Trophoblast cell (in vitro differentiated cells and primary cell): ENCODE measurements around the gene CFAP221.

Experiments used
- DNase-seq, 2 donors: peaks; one replicate each; pipeline ENCODE4 v3.0.0-alpha.2; 2016
- H2AFZ ChIP-seq: 2 replicates; pipeline ENCODE4 v1.6.1; 2013; ENCODE audit warnings: low read length, moderate library complexity, mild to moderate bottlenecking; ENCODE audit not compliant: insufficient read depth, poor library complexity
- H2AK5ac ChIP-seq: 2 replicates; pipeline ENCODE4 v1.6.1; 2013; ENCODE audit warnings: mild to moderate bottlenecking, low read length
- H2BK120ac ChIP-seq: 2 replicates; pipeline ENCODE4 v1.6.1; 2013; ENCODE audit warnings: low read length, mild to moderate bottlenecking, moderate library complexity; ENCODE audit not compliant: insufficient read depth, poor library complexity
- H2BK12ac ChIP-seq: 2 replicates; pipeline ENCODE4 v1.6.1; 2013; ENCODE audit warnings: mild to moderate bottlenecking, low read length, moderate library complexity
- H2BK5ac ChIP-seq: 2 replicates; pipeline ENCODE4 v1.6.1; 2013; ENCODE audit warnings: low read length, low read depth, moderate library complexity, mild to moderate bottlenecking; ENCODE audit not compliant: poor library complexity
- H3K14ac ChIP-seq: 2 replicates; pipeline ENCODE4 v1.6.1; 2013; ENCODE audit warnings: mild to moderate bottlenecking, low read length
- H3K18ac ChIP-seq: 2 replicates; pipeline ENCODE4 v1.6.1; 2013; ENCODE audit warnings: mild to moderate bottlenecking, low read length
- H3K23ac ChIP-seq: 2 replicates; pipeline ENCODE4 v1.6.1; 2013; ENCODE audit warnings: low read length
- H3K27ac ChIP-seq: 2 replicates; pipeline ENCODE4 v1.5.1; 2013; ENCODE audit warnings: low read depth, mild to moderate bottlenecking, inconsistent platforms, low read length, moderate library complexity
- H3K27me3 ChIP-seq: 2 replicates; pipeline ENCODE4 v1.6.1; 2013; ENCODE audit warnings: inconsistent platforms, mild to moderate bottlenecking, low read length, moderate library complexity; ENCODE audit not compliant: insufficient read depth
- H3K36me3 ChIP-seq, 2 experiments: 1 replicate in 1 of 2; 2 replicates in 1 of 2; pipeline ENCODE4 v1.6.1; 2013; ENCODE audit warnings: low read length in 2 of 2, mild to moderate bottlenecking in 2 of 2, moderate library complexity in 1 of 2; ENCODE audit not compliant: insufficient read depth in 2 of 2, control insufficient read depth in 1 of 2
- H3K4ac ChIP-seq: 2 replicates; pipeline ENCODE4 v1.6.1; 2013; ENCODE audit warnings: low read depth, mild to moderate bottlenecking, low read length, moderate library complexity
- H3K4me1 ChIP-seq, 2 experiments: 1 replicate in 1 of 2; 2 replicates in 1 of 2; pipeline ENCODE4 v1.6.1; 2013; ENCODE audit warnings: low read length in 2 of 2, mild to moderate bottlenecking in 2 of 2, moderate library complexity in 1 of 2; ENCODE audit not compliant: insufficient read depth in 2 of 2, control insufficient read depth in 1 of 2
- H3K4me2 ChIP-seq: 2 replicates; pipeline ENCODE4 v1.6.1; 2013; ENCODE audit warnings: inconsistent platforms, mild to moderate bottlenecking, low read length, moderate library complexity
- H3K4me3 ChIP-seq: 2 replicates; pipeline ENCODE4 v1.5.1; 2013; ENCODE audit warnings: mild to moderate bottlenecking, low read depth, low read length, inconsistent platforms
- H3K79me1 ChIP-seq: one replicate; pipeline ENCODE4 v1.6.1; 2013; ENCODE audit warnings: low read length
- H3K79me2 ChIP-seq: 2 replicates; pipeline ENCODE4 v1.6.1; 2013; ENCODE audit warnings: low read length, mild to moderate bottlenecking; ENCODE audit not compliant: control insufficient read depth, insufficient read depth, poor library complexity
- H3K9ac ChIP-seq: 2 replicates; pipeline ENCODE4 v1.6.1; 2013; ENCODE audit warnings: mild to moderate bottlenecking, low read length
- H3K9me3 ChIP-seq: 2 replicates; pipeline ENCODE4 v1.6.1; 2013; ENCODE audit warnings: low read depth, mild to moderate bottlenecking, control low read depth, inconsistent platforms, low read length; ENCODE audit not compliant: insufficient read depth
- H4K12ac ChIP-seq: 2 replicates; pipeline ENCODE4 v1.6.1; 2013; ENCODE audit warnings: low read depth, mild to moderate bottlenecking, low read length, moderate library complexity
- H4K8ac ChIP-seq: 2 replicates; pipeline ENCODE4 v1.6.1; 2013; ENCODE audit warnings: low read depth, mild to moderate bottlenecking, low read length, moderate library complexity
- H4K91ac ChIP-seq: one replicate; pipeline ENCODE4 v1.6.1; 2013; ENCODE audit warnings: low read depth, mild to moderate bottlenecking, low read length, moderate library complexity
- WGBS: extraction: QIAGEN DNeasy Blood & Tissue Kit; methylation state at CpG from one replicate; pipeline ENCODE4 v1.1.7; 2013; ENCODE audit warnings: missing lambda C conversion rate; ENCODE audit not compliant: insufficient read length, insufficient coverage; ENCODE audit errors: extremely low coverage; 5-methylcytosine and 5-hydroxymethylcytosine counted together

The CFAP221 gene

GRCh38 chr2:119629323-119629825 lies 85.1 kb downstream of the CFAP221 start:
- no peak overlapping the region for H2AK5ac ChIP-seq
- no peak overlapping the region for H3K23ac ChIP-seq
- no peak overlapping the region for H2BK120ac ChIP-seq
- no peaks in the 10 kb centered on the region for H3K9me3 ChIP-seq
- H3K4me3 ChIP-seq: no peak overlapping the region
- no peak overlapping the region for H3K4ac ChIP-seq
- no peak overlapping the region for H3K18ac ChIP-seq
- H4K91ac ChIP-seq: no peak overlapping the region
- H2BK12ac ChIP-seq: no peak overlapping the region
- no peaks in the 10 kb centered on the region for H3K79me1 ChIP-seq
- no peak overlapping the region for H3K14ac ChIP-seq
- H3K4me2 ChIP-seq: no peak overlapping the region
- H4K12ac ChIP-seq: no peak overlapping the region
- H3K27me3 ChIP-seq: no peaks in the 10 kb centered on the region
- H4K8ac ChIP-seq: no peak overlapping the region
- WGBS: no CpG with 5 or more reads among the region's 5 CpGs
- H2BK5ac ChIP-seq: no peak overlapping the region
- no peaks in the 10 kb centered on the region for H3K36me3 ChIP-seq
- no peaks in the 10 kb centered on the region for H3K79me2 ChIP-seq
- no peak for DNase-seq
- H3K9ac ChIP-seq: no peak overlapping the region
- no peak overlapping the region for H2AFZ ChIP-seq
- no peaks in the 10 kb centered on the region for H3K4me1 ChIP-seq
- H3K27ac ChIP-seq: no peak overlapping the region

GRCh38 chr2:119630121-119630520 lies 85.9 kb downstream of the CFAP221 start:
- no CpG with 5 or more reads among the region's 4 CpGs for WGBS
- Histone ChIP-seq H2BK120ac (no peak overlapping the region), H2BK12ac (no peak overlapping the region)

GRCh38 chr2:119637371-119637770 lies 93.1 kb downstream of the CFAP221 start:
- H4K8ac ChIP-seq: no peak overlapping the region
- no peak overlapping the region for H3K4ac ChIP-seq
- H3K14ac ChIP-seq: no peak overlapping the region
- H3K4me1 ChIP-seq: no peaks in the 10 kb centered on the region
- H3K4me3 ChIP-seq: no peak overlapping the region
- no peak overlapping the region for H4K91ac ChIP-seq
- H2AK5ac ChIP-seq: no peak overlapping the region
- no peak overlapping the region for H2BK120ac ChIP-seq
- H3K23ac ChIP-seq: no peak overlapping the region
- H3K9ac ChIP-seq: no peak overlapping the region
- H3K36me3 ChIP-seq: no peaks in the 10 kb centered on the region
- H3K79me2 ChIP-seq: no peaks in the 10 kb centered on the region
- no peak overlapping the region for H4K12ac ChIP-seq
- no peak overlapping the region for H3K18ac ChIP-seq
- H3K27ac ChIP-seq: no peak overlapping the region
- no peaks in the 10 kb centered on the region for H3K79me1 ChIP-seq
- H3K4me2 ChIP-seq: no peak overlapping the region
- no peak overlapping the region for H2BK5ac ChIP-seq
- H3K9me3 ChIP-seq: no peaks in the 10 kb centered on the region
- H2AFZ ChIP-seq: no peak overlapping the region
- no peak for DNase-seq
- H2BK12ac ChIP-seq: no peak overlapping the region
- H3K27me3 ChIP-seq: no peaks in the 10 kb centered on the region
- WGBS: no CpG with 5 or more reads among the region's 5 CpGs

More at GRCh38 chr2:119630121-119630520, 85.9 kb downstream of the CFAP221 start:
- H4K8ac ChIP-seq: no peak overlapping the region
- no peak overlapping the region for H3K4me2 ChIP-seq
- H2AK5ac ChIP-seq: no peak overlapping the region
- DNase-seq: no peak
- no peak overlapping the region for H3K23ac ChIP-seq
- H4K12ac ChIP-seq: no peak overlapping the region
- H3K18ac ChIP-seq: no peak overlapping the region
- no peak overlapping the region for H3K14ac ChIP-seq
- no peak overlapping the region for H2AFZ ChIP-seq
- no peaks in the 10 kb centered on the region for H3K9me3 ChIP-seq
- no peaks in the 10 kb centered on the region for H3K79me2 ChIP-seq
- H4K91ac ChIP-seq: no peak overlapping the region
- no peak overlapping the region for H3K4ac ChIP-seq
- no peak overlapping the region for H3K9ac ChIP-seq
- H2BK5ac ChIP-seq: no peak overlapping the region
- no peak overlapping the region for H3K27ac ChIP-seq
- H3K27me3 ChIP-seq: no peaks in the 10 kb centered on the region
- no peak overlapping the region for H3K4me3 ChIP-seq
- no peaks in the 10 kb centered on the region for H3K79me1 ChIP-seq
- H3K36me3 ChIP-seq: no peaks in the 10 kb centered on the region
- no peaks in the 10 kb centered on the region for H3K4me1 ChIP-seq

- no peaks in the 10 kb centered on the region for H3K36me3 ChIP-seq
These were observed 94.0 kb downstream of the CFAP221 start for GRCh38 chr2:119638246-119638645.

More at GRCh38 chr2:119638246-119638645, 94.0 kb downstream of the CFAP221 start:
- Histone ChIP-seq H3K9me3 (no peaks in the 10 kb centered on the region), H2AK5ac (no peak overlapping the region), H2AFZ (no peak overlapping the region), H3K4me1 (no peaks in the 10 kb centered on the region), H2BK120ac (no peak overlapping the region), H3K4me2 (no peak overlapping the region), H3K18ac (no peak overlapping the region), H3K9ac (no peak overlapping the region), H3K14ac (no peak overlapping the region), H3K23ac (no peak overlapping the region), H3K79me2 (no peaks in the 10 kb centered on the region), H2BK5ac (no peak overlapping the region), H3K4ac (no peak overlapping the region), H4K12ac (no peak overlapping the region), H3K27ac (no peak overlapping the region), H3K27me3 (no peaks in the 10 kb centered on the region), H4K91ac (no peak overlapping the region), H3K4me3 (no peak overlapping the region), H4K8ac (no peak overlapping the region), H2BK12ac (no peak overlapping the region), H3K79me1 (no peaks in the 10 kb centered on the region)
- DNase-seq: no peak
- WGBS: no CpG with 5 or more reads among the region's 12 CpGs
